ENCODE measurements around the gene LIN7C. TPM values are rescaled to one million over a fixed set of nuclear protein-coding genes. Genes with fewer than 3 reads are reported as not detected.

The LIN7C gene
- polyA plus RNA-seq, 1 donor from 2014 or later = 131 TPM

- Histone ChIP-seq H3K27ac (ENCODE audit: low read length) (no peak overlapping the region), H4K20me1 (ENCODE audit: insufficient read depth) (no peaks in the 10 kb centered on the region), H3K4me3 (ENCODE audit: low read length) (no peak overlapping the region), H3K36me3 (ENCODE audit: insufficient read depth, low read length) (no peaks in the 10 kb centered on the region), H3K9ac (ENCODE audit: low read length) (no peak overlapping the region), H3K79me2 (replicated peaks; ENCODE audit: insufficient read depth, low read length) (no peaks in the 10 kb centered on the region), H2AFZ (ENCODE audit: low read depth, low read length) (no peak overlapping the region), H3K27me3 (ENCODE audit: insufficient read depth, low read depth, low read length) (no peaks in the 10 kb centered on the region), H3F3A (ENCODE audit: insufficient read depth, low read length, poor library complexity, severe bottlenecking) (no peaks in the 10 kb centered on the region), H3K4me2 (ENCODE audit: low read length) (no peak overlapping the region), H3K9me2 (ENCODE audit: insufficient read depth, low read length) (no peaks in the 10 kb centered on the region), H3K9me3 (ENCODE audit: low read length) (no peaks in the 10 kb centered on the region)
- TF ChIP-seq EP300 (conservative IDR thresholded peaks at IDR 0.05; ENCODE audit: poor library complexity, severe bottlenecking) = no peak
- no peak for TF ChIP-seq CTCF (IDR thresholded peaks at IDR 0.05; ENCODE audit: poor library complexity, severe bottlenecking)
- TF ChIP-seq MXI1 (conservative IDR thresholded peaks at IDR 0.05; ENCODE audit: poor library complexity, severe bottlenecking) = no peak
- no peak for TF ChIP-seq EZH2 (IDR thresholded peaks at IDR 0.05; ENCODE audit: borderline replicate concordance, insufficient read depth, low read length, poor library complexity, severe bottlenecking)
- TF ChIP-seq POLR2AphosphoS5 (IDR thresholded peaks at IDR 0.05) = no peak
- no peak for TF ChIP-seq RAD21 (conservative IDR thresholded peaks at IDR 0.05)
- TF ChIP-seq REST (IDR thresholded peaks at IDR 0.05; ENCODE audit: borderline replicate concordance) = no peak
- no peak for TF ChIP-seq SMC3 (conservative IDR thresholded peaks at IDR 0.05; ENCODE audit: poor library complexity)
- no peak for TF ChIP-seq TAF1 (IDR thresholded peaks at IDR 0.05; ENCODE audit: low read depth)
These were observed 44.6 kb upstream of the LIN7C start for GRCh38 chr11:27551127-27551526.

GRCh38 chr11:27545946-27546345 lies 39.4 kb upstream of the LIN7C start:
- H3K36me3 ChIP-seq (ENCODE audit: insufficient read depth, low read length) = no peaks in the 10 kb centered on the region
- no peaks in the 10 kb centered on the region for H3K9me2 ChIP-seq (ENCODE audit: insufficient read depth, low read length)
- no peak overlapping the region for H3K4me3 ChIP-seq (ENCODE audit: low read length)
- H3K4me2 ChIP-seq (ENCODE audit: low read length) = no peak overlapping the region
- H4K20me1 ChIP-seq (ENCODE audit: insufficient read depth) = no peaks in the 10 kb centered on the region
- H3K27me3 ChIP-seq (ENCODE audit: insufficient read depth, low read depth, low read length) = no peaks in the 10 kb centered on the region
- no peaks in the 10 kb centered on the region for H3K79me2 ChIP-seq (replicated peaks; ENCODE audit: insufficient read depth, low read length)
- H3F3A ChIP-seq (ENCODE audit: insufficient read depth, low read length, poor library complexity, severe bottlenecking) = no peaks in the 10 kb centered on the region
- no peak overlapping the region for H2AFZ ChIP-seq (ENCODE audit: low read depth, low read length)
- no peak overlapping the region for H3K9ac ChIP-seq (ENCODE audit: low read length)
- H3K27ac ChIP-seq (ENCODE audit: low read length) = no peak overlapping the region
- no peak for TF ChIP-seq POLR2AphosphoS5 (IDR thresholded peaks at IDR 0.05)
- no peak for TF ChIP-seq CTCF (IDR thresholded peaks at IDR 0.05; ENCODE audit: poor library complexity, severe bottlenecking)
- no peak for TF ChIP-seq TAF1 (IDR thresholded peaks at IDR 0.05; ENCODE audit: low read depth)
- no peak for TF ChIP-seq EZH2 (IDR thresholded peaks at IDR 0.05; ENCODE audit: borderline replicate concordance, insufficient read depth, low read length, poor library complexity, severe bottlenecking)
- TF ChIP-seq EP300 (conservative IDR thresholded peaks at IDR 0.05; ENCODE audit: poor library complexity, severe bottlenecking) = no peak
- TF ChIP-seq SMC3 (conservative IDR thresholded peaks at IDR 0.05; ENCODE audit: poor library complexity) = no peak
- no peak for TF ChIP-seq RAD21 (conservative IDR thresholded peaks at IDR 0.05)
- TF ChIP-seq MXI1 (conservative IDR thresholded peaks at IDR 0.05; ENCODE audit: poor library complexity, severe bottlenecking) = no peak
- TF ChIP-seq REST (IDR thresholded peaks at IDR 0.05; ENCODE audit: borderline replicate concordance) = no peak
- H3K9me3 ChIP-seq (ENCODE audit: low read length) = no peaks in the 10 kb centered on the region
